ENCODE results near the gene RFX4. TPM values are rescaled to one million over a fixed set of nuclear protein-coding genes. Genes with fewer than 3 reads are reported as not detected.

The RFX4 gene
- total and polyA plus RNA-seq, 2 of the 13 experiments (the other 11 are each of a cell fraction or from before 2014, with no cell fraction given) = not detected

GRCh38 chr12:106685381-106685780, 102.6 kb downstream of the RFX4 start:
- intact Hi-C loops (cut with micrococcal nuclease; ENCODE audit: unreplicated experiment) (no loop called here), in situ Hi-C loops (cut with HindIII; ENCODE audit: extremely low pct_ligation_motif_present, low pct_unique_long_range_greater_than_20kb) (no loop called here)
- H3K4me2 ChIP-seq (ENCODE audit: low read depth, low read length) = no peak overlapping the region
- H3K36me3 ChIP-seq (replicated peaks in 1 of 2; ENCODE audit: control insufficient read depth in 1 of 2, insufficient read depth in 2 of 2, low read length in 2 of 2) = no peaks in the 10 kb centered on the region
- ATAC-seq = no peak
- CTCF ChIA-PET (ENCODE audit: low intra/inter-chr PET ratio, low total read pairs) = no interaction called here
- H2AFZ ChIP-seq (ENCODE audit: low read length) = no peak overlapping the region
- no peaks in the 10 kb centered on the region for H3K79me2 ChIP-seq (ENCODE audit: insufficient read depth, low read length)
- no peak overlapping the region for H3K4me3 ChIP-seq (replicated peaks in 1 of 3; ENCODE audit: insufficient read depth in 1 of 3, low read depth in 2 of 3, low read length in 3 of 3)
- H4K20me1 ChIP-seq (ENCODE audit: insufficient read depth, low read length) = no peaks in the 10 kb centered on the region
- no peak overlapping the region for H3K27ac ChIP-seq (ENCODE audit: extremely low read length, insufficient read depth, low read length)
- no peaks in the 10 kb centered on the region for H3K9me3 ChIP-seq (ENCODE audit: low read length)
- FAIRE-seq = no peak
- peaks cover under 1% of the 10 kb centered on the region; the same call in 1 of the 2 replicates for H3K4me1 ChIP-seq (ENCODE audit: insufficient read depth, low read length)
- POLR2A ChIA-PET = no interaction called here
- TF ChIP-seq FIP1L1 (IDR thresholded peaks at IDR 0.05; ENCODE audit: borderline replicate concordance, insufficient read depth, low read depth, low read length) (no peak), HES4 (CRISPR knock-in tag; IDR thresholded peaks at IDR 0.05; ENCODE audit: borderline replicate concordance) (no peak), LRRFIP1 (CRISPR knock-in tag; conservative IDR thresholded peaks at IDR 0.05) (no peak), ZNF614 (CRISPR knock-in tag; IDR thresholded peaks at IDR 0.05; ENCODE audit: borderline replicate concordance) (no peak), THAP7 (CRISPR knock-in tag; IDR thresholded peaks at IDR 0.05) (no peak), TRIM24 (CRISPR knock-in tag; IDR thresholded peaks at IDR 0.05) (no peak)
- BruUV-seq (replicated peaks) = no TSS peak
- DNase-seq (ENCODE audit: low spot score) = no peak
- no peaks in the 10 kb centered on the region for H3K27me3 ChIP-seq (ENCODE audit: control insufficient read depth in 1 of 2, insufficient read depth in 2 of 2, low read length in 2 of 2)
- no peak overlapping the region for H3K9ac ChIP-seq (ENCODE audit: insufficient read depth, low read depth, low read length)
